ENCODE results near the gene MORF4L2.

The MORF4L2 gene

DNA sequence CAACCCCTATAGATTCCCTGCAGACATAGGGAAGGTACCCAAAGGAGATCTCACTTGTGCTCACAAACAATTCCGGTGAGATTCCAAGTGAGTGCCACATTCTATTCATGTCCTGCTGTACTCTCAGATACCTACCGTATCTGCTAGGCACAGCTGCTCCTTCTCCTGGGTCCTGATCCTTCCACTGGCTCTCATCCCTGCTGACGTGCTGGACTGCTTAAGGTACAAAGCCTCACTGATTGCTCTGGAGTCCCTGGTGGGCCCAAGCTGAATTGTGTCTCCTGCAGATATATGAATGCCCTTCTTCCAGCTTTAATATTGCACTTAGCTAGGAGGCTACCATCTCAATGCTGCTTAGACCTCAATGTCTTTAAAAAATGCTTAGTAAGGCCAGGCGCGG, 55.4 kb downstream of the MORF4L2 start:
- DNase-seq (ENCODE audit: low spot score) = no peak

DNA sequence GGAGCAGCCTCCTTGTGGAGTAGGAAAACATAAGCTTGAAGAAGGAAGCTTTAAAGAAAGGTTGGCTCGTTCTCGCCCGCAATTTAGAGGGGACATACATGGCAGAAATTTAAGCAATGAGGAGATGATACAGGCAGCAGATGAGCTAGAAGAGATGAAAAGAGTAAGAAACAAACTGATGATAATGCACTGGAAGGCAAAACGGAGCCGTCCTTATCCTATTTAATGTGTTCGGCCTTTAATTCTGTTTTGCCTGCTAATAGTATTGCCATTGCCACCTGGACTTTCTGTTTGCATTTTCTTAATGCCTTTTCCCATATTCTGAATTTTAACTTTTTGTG, 56.4 kb downstream of the MORF4L2 start:
- DNase-seq (ENCODE audit: low spot score) = no peak

DNA sequence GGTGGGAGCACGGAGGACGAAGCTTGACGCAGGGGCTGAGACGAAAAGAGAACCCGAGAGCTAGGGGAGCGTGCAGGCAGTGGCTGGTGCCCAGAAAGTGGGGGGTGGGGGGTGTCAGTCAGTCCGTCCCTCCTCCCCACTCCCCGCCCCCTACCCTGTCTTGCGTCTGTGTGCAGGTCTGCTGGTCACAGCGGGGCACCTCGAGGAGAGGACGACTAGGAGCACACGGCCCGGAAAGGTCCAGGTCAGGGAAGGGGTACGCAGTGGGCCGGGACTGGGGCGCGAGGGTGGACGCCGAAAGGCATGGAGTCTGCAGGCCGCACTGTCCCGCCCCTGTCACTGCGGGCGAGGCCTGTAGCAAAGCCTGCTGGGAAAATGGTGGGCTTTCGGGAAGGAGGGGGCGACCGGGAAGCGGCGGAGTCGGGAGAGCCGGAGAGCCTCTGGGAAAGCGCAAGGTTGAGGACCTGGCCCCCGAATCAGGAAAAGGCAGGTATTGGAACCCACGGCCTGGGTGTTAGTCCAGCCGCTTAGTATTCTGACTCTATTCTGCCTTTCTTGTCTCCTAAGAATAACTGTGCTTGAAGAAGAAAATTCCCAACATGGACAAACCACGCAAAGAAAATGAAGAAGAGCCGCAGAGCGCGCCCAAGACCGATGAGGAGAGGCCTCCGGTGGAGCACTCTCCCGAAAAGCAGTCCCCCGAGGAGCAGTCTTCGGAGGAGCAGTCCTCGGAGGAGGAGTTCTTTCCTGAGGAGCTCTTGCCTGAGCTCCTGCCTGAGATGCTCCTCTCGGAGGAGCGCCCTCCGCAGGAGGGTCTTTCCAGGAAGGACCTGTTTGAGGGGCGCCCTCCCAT, 57.0 kb downstream of the MORF4L2 start:
- peak; percentile 67 for DNase-seq (ENCODE audit: low spot score)

DNA sequence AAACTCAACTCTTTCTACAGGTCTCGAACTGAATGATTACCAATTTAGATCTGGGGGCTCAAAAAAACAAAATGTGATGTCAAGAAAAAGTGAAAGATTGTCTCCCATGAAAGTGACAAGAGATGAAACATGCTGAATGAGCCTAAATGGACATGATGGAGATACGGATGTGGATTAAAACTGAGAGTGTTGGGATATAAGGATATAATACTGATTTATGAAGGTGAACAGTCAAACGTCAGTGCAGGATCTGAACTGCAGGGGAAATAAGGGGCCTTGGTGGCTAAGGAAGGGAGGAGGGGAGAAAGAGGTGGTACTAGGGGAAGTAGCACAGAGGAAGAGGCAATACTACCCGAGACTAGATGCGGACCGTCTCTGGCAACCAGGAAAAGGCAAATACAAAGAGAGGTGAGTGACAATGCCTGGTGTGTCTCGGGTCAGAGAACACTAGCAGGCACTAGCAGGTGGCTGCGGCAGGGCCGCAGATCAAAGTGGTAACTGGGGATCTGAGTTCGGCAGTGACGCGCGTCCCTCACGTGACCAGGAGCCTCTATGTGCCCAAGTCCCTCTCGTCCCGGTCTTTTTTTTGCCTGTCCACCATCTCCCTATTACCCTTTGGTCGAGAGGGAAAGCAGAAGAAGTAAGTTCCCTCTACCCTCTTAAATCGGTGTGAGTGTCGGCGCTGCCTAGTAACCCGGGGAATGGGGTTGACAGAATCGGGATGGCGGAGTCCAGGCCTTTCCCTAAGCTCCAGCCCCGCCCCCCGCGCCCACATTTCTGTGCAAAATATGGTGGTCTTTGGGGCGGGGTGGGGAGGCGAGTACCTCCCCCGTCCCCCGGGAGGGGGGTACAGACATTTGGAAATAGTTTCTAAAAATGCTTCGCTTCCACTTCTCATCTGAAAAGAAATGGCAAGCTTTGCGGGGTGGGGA, 57.8 kb downstream of the MORF4L2 start, which contains the start of gene TCEAL1:
TCEAL1 (plus strand) TSS at position 590 of the 932 bp plus-strand sequence. CDS start 942 bp downstream, outside the sequence.
- peak; percentile 76 for DNase-seq (ENCODE audit: low spot score)

DNA sequence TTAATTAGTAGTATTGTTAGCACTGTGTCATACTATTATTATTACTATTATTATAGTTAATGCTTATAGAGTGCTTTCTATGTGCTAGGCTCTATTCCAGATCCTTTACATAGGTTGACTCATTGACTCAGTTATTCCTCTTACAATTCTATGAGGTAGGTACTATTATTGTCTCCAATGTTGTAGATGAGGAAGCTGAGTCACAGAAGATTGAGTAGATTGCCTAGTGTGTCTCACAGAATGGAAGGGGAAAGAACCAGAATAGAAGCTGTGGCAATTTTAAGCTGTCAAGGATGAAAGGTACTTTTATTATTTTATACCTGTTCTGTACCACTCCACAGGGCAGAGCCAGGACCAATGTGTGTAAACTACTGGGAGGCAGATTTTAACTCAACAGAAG, 59.6 kb downstream of the MORF4L2 start:
- DNase-seq (ENCODE audit: low spot score) = no peak

Measured in SW480 (cell line).